Globus pallidus (tissue), 1 donor: Measurements from ENCODE around the gene LUC7L.
"Not testable (repeated sequence)": the region's sequence is repeated elsewhere in the genome, so short reads cannot be mapped to it uniquely, and the experiment has no call there.

Experiments
- DNase-seq: peaks from one replicate; pipeline ENCODE4 v3.0.0-alpha.2; 2015; ENCODE audit warnings: low spot score

Gene LUC7L

GRCh38 chr16:230351-230750 lies 1.1 kb upstream of the LUC7L start:
- not testable (repeated sequence) for DNase-seq

GRCh38 chr16:229731-230281 lies 557 bp upstream of the LUC7L start:
- no peak for DNase-seq

- no peak for DNase-seq
These were observed 948 bp downstream of the LUC7L start for GRCh38 chr16:228151-228851.

- no peak for DNase-seq
These were observed 9.2 kb downstream of the LUC7L start for GRCh38 chr16:220021-220420.

- no peak for DNase-seq
These were observed 16.2 kb downstream of the LUC7L start for GRCh38 chr16:212999-213398.

- not testable (repeated sequence) for DNase-seq
These were observed 17.5 kb downstream of the LUC7L start for GRCh38 chr16:211631-212180.

GRCh38 chr16:209359-209758 lies 19.9 kb downstream of the LUC7L start:
- not testable (repeated sequence) for DNase-seq

GRCh38 chr16:204046-204445 lies 25.2 kb downstream of the LUC7L start:
- not testable (repeated sequence) for DNase-seq

GRCh38 chr16:203246-203645 lies 26.0 kb downstream of the LUC7L start:
- no peak for DNase-seq

- no peak for DNase-seq
These were observed 28.9 kb downstream of the LUC7L start for GRCh38 chr16:200388-200787.

- DNase-seq = no peak
These were observed 34.7 kb downstream of the LUC7L start for GRCh38 chr16:194516-194915.

- DNase-seq = no peak
These were observed 35.8 kb downstream of the LUC7L start for GRCh38 chr16:193441-193840.

- DNase-seq = no peak
These were observed 36.6 kb downstream of the LUC7L start for GRCh38 chr16:192686-193085.

- DNase-seq = no peak
These were observed 37.4 kb downstream of the LUC7L start for GRCh38 chr16:191831-192230.

- DNase-seq = no peak
These were observed 39.6 kb downstream of the LUC7L start for GRCh38 chr16:189604-190186.

GRCh38 chr16:188674-189073 lies 40.6 kb downstream of the LUC7L start:
- no peak for DNase-seq

GRCh38 chr16:187330-187729 lies 41.9 kb downstream of the LUC7L start:
- no peak for DNase-seq

GRCh38 chr16:185691-186090 lies 43.6 kb downstream of the LUC7L start:
- DNase-seq = no peak

GRCh38 chr16:185213-185612 lies 44.0 kb downstream of the LUC7L start:
- no peak for DNase-seq

GRCh38 chr16:183005-183404 lies 46.2 kb downstream of the LUC7L start:
- no peak for DNase-seq

- DNase-seq = peak; percentile 9
These were observed 47.7 kb downstream of the LUC7L start for GRCh38 chr16:181565-182021.

- DNase-seq = no peak
These were observed 48.3 kb downstream of the LUC7L start for GRCh38 chr16:180681-181564.
